Subcutaneous adipose tissue (tissue), 4 donors: ENCODE data around the gene KRTAP12-2. TPM values are rescaled to one million over a fixed set of nuclear protein-coding genes. Genes with fewer than 3 reads are reported as not detected.

Experiments
- CTCF ChIP-seq: fragments of 450-650 bp; IDR thresholded peaks from one replicate; pipeline ENCODE4 v1.5.1; 2016; ENCODE audit warnings: low read depth, mild to moderate bottlenecking, control low read depth, antibody characterized with exemption, moderate library complexity
- total RNA-seq, 4 donors: library from RNA; depleted of rRNA; stranded (reverse); fragments of >200 nt; gene quantifications; one replicate each; pipeline ENCODE4 v1.1.0, GENCODE V29; 2016

KRTAP12-2 gene
- total RNA-seq, 4 donors from 2014 or later = not detected

- TF ChIP-seq CTCF = no peak
Observed at GRCh38 chr21:44706026-44706705, 39.4 kb upstream of the KRTAP12-2 start.

- no peak for TF ChIP-seq CTCF
Observed at GRCh38 chr21:44704636-44705001, 37.9 kb upstream of the KRTAP12-2 start.

- no peak for TF ChIP-seq CTCF
Observed at GRCh38 chr21:44703731-44704635, 37.3 kb upstream of the KRTAP12-2 start.

- TF ChIP-seq CTCF = no peak
Observed at GRCh38 chr21:44702973-44703730, 36.4 kb upstream of the KRTAP12-2 start.

- no peak for TF ChIP-seq CTCF
Observed at GRCh38 chr21:44702111-44702972, 35.6 kb upstream of the KRTAP12-2 start.

GRCh38 chr21:44701541-44701940 lies 34.8 kb upstream of the KRTAP12-2 start:
- TF ChIP-seq CTCF = no peak
